Stimulated activated CD8-positive, alpha-beta memory T cell treated with anti-CD3 and anti-CD28 coated beads, Interleukin-2, amount 100 ng/mL, for 48 hours (primary cell): ENCODE data around the gene KLHDC7B.
"Not testable (repeated sequence)": the region's sequence is repeated elsewhere in the genome, so short reads cannot be mapped to it uniquely, and the experiment has no call there.

ENCODE experiments used
- DNase-seq, 2 donors: peaks; one replicate each; pipeline ENCODE4 v3.0.0-alpha.2; 2020; ENCODE audit warnings: low read depth in 2 of 2

Gene KLHDC7B

GRCh38 chr22:50517495-50518260 is 28.0 kb upstream of the KLHDC7B start:
- no peak for DNase-seq

GRCh38 chr22:50518606-50519005 is 27.1 kb upstream of the KLHDC7B start:
- DNase-seq: no peak

- DNase-seq: no peak
Observed at GRCh38 chr22:50519151-50519550, 26.5 kb upstream of the KLHDC7B start.

DNA sequence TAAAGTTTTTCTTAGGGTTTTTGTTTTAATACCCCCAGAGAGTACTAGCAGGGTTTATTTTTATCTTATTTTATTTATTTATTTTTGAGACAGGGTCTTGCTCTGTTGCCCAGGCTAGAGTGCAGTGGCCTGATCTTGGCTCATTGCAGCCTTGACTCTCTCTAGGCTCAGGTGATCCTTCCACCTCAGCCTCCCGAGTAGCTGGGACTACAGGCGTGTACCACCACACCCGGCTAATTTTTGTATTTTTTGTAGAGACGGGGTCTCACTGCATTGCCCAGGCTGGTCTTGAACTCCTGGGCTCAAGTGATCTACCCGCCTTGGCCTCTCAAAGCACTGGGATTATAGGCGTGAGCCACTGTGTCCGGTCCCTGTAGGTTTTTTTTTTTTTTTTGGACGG is 25.5 kb upstream of the KLHDC7B start:
- DNase-seq: not testable (repeated sequence)

DNA sequence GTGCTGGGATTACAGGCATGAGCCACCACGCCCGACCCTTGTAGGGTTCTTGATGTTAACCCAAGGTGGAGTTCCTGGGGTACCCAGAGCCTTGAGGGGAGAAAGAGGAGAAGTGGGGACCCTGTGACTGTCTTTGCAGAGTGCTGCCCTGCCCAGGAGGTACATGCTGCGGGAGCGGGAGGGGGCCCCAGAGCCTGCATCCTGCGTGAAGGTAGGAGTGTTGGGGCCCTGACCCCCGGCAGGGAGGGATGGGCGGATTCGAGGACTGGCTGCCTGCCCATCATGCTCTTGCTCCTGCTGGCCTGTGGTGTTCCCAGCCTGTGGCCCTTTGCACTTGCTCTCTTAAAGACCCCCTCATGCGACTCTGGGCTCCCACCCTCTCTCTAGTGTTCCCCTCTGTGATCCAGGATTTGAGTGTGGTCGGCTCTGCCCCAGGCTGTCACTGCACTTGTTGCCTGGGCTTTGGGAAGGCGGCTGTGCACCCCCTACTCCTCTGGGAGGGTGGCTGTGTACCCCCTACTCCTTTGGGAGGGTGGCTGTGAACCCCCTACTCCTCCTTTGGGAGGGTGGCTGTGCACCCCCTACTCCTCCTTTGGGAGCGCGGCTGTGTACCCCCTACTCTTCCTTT is 24.8 kb upstream of the KLHDC7B start:
- DNase-seq: no peak

- no peak for DNase-seq
Observed at GRCh38 chr22:50521710-50522109, 24.0 kb upstream of the KLHDC7B start.

DNA sequence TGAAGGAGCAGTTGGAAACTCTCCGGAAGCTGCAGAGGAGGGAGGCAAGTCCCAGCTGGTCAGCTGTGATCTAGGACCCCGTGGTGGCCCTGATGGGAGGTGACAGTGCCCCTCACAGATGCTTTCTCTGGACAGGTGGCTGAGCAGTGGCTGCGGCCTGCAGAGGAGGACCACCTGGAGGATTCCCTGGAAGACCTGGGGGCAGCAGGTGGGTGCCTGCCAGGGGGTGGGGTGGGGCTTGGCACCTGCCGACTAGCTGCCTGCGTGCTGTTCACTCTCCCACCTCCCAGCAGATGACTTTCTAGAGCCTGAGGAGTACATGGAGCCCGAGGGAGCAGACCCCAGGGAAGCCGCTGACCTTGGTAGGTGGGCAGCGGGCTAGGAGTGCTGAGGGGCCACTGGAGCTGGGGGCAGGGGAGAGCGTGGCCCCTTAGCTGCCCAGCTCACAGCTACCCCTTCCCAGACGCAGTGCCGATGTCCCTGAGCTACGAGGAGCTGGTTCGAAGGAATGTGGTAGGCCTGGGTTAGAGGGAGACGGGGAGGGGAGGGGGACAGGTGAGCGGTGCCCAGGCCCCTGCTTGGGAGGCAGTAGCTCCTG is 23.4 kb upstream of the KLHDC7B start:
- no peak for DNase-seq

DNA sequence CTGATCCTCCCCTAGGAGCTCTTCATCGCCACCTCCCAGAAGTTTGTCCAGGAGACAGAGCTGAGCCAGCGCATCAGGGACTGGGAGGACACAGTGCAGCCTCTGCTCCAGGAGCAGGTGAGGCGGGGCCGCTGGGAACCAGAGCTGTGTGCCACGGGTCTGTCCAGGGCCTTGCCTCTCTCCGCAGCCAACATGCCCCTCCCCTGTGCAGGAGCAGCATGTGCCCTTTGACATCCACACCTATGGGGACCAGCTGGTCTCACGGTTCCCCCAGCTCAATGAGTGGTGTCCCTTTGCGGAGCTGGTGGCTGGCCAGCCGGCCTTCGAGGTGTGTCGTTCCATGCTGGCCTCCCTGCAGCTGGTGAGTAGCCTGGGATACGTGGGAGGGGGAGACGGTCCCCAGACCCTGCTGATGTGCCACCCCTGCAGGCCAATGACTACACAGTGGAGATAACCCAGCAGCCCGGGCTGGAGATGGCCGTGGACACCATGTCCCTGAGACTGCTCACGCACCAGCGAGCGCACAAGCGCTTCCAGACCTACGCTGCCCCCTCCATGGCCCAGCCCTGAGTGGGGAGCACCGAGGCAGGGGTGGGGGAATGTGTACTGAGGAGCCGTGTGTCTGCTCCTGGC is 22.8 kb upstream of the KLHDC7B start:
- DNase-seq: no peak

GRCh38 chr22:50523458-50523805 is 22.3 kb upstream of the KLHDC7B start:
- DNase-seq: no peak

GRCh38 chr22:50523806-50524675 is 21.7 kb upstream of the KLHDC7B start:
- no peak for DNase-seq

DNA sequence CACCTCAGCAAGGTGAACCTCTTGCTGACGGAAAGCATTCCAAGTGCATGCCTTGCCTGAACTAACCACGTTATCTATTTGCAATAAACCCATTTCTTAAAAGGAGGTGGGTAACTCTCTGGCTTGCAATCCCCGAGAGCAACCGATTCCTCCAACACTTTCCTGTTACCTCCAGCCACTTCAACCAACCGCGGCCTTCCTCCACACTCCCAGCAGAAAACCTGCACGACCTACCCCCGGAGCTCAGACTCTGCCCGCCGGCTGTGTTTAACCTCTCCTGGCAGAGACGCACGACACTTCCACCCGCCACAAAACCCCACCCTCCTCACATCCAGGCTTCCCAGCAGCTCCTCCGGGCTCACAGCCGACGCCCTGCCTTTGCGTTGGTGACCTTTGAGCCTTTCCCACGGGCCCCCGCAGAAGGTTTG is 21.0 kb upstream of the KLHDC7B start:
- DNase-seq: no peak

- peak; percentile 97 to 98 for DNase-seq
Observed at GRCh38 chr22:50525104-50525857, 20.4 kb upstream of the KLHDC7B start, which contains the start of gene SCO2. Gene SCO2, minus strand, starts transcription at chr22:50525598. Its CDS starts 1,187 bp downstream, at chr22:50524411.

GRCh38 chr22:50525858-50526107 is 19.9 kb upstream of the KLHDC7B start:
- DNase-seq: no peak

DNA sequence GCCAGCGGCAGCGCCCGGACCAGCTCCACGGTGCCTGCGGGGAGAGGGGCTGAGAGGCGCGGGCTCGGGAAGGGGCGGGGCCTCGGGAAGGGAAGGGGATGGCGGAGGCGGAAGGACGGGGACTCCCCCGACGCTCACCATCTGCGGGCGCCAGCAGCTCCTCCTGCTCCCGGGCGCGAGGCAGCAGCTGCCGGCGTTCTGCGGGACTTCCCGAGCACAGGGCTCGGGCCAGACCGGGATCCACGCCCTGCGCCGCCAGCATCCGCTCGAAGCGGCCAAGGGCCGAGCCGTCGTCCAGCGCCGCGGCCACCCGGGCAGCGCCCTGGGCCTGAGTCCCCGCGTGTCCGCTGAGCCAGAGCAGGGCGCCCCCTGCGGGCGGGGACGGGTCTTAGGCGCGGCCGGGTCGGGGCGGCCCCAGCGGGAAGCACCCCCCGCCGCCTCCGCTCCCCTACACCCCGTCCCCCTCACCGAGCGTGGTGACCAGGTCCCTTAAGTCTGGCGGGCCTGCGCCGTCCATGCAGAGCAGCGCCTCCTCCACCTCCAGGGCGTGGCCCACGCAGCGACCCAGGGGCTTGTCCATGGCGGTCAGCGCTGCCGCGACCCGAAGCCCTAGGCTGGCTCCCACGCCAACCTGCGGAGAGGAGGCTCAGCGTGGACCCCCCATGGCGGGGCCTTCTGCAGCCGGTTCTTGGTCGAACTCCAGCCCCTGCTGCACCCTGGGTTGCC is 19.4 kb upstream of the KLHDC7B start:
- peak; percentile 85 to 86 for DNase-seq

DNA sequence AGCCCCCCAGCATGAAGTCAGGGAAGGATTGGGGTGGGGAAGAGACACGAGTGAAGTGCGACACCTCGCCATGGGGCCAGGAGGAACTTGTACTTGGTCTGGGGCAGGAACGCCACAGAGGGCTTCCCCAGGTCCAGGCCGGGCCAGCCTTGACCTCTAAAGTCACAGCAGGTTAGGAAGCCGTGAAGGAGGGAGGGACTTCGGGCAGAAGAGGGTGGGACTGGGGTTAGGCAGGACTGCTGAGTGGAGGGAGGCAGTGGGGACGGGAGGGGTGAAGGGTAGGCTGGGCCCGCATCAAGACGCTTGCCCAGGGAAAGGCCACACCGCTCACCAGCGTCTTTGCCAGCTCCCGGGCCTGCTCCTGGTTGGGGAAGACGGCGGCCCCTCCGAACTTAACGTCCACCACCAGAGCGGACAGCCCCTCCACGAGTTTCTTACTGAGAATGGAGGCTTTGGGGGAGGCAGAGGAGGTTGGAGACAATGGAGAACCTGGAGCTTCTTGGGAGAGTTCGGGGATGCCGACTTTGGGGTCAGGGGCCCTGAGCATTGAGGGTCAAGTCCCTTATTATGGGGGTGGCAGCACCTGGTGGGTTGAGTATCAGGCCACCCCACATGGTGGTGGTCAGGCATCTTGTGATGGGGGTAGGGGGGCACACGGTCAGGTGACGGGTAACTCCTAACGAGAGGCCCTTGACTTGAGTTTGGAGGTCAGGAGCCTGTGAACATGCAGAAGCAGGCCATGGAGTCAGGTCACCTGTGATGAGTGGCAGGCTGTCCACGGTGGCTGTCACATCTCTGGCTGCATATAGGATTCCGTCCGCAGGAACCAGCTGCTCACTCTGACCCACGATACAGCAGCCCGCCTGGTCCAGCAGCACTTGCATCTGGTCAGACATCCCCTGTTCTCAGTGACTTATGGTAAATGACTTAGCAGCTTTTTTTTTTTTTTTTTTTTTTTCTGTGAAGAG is 18.6 kb upstream of the KLHDC7B start:
- no peak for DNase-seq

DNA sequence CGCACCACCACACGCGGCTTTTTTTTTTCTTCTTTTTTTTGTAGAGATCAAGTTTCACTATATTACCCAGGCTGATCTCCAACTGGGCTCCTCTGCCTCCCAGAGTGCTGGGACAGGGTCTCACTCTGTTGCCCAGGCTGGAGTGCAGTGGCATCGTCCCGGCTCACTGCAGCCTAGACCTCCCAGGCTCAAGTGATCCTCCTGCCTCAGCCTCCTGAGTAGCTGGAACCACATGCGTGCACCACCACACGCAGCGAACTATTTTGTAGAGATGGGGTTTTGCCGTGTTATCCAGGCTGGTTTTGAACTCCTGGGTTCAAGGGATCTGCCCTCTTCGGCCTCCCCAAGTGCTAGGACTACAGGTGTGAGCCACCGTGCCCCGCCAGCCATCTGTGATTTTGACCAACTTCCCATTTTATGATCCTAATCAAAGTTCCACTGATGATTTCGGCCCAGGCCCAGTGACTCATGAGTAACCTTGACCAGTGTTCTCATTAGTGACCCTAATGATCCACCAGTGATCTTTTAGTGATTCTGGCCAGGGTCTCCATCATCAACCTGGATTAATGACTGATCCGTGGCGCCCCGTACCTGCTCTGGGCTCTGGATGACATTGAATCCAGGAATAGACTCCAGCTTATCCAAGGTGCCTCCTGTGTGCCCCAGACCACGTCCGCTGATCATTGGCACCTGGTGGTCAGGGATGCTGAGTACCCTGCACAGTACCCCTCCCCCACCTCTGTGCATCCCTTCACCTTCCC is 17.6 kb upstream of the KLHDC7B start:
- no peak for DNase-seq

GRCh38 chr22:50528682-50529415 is 16.9 kb upstream of the KLHDC7B start:
- no peak for DNase-seq

DNA sequence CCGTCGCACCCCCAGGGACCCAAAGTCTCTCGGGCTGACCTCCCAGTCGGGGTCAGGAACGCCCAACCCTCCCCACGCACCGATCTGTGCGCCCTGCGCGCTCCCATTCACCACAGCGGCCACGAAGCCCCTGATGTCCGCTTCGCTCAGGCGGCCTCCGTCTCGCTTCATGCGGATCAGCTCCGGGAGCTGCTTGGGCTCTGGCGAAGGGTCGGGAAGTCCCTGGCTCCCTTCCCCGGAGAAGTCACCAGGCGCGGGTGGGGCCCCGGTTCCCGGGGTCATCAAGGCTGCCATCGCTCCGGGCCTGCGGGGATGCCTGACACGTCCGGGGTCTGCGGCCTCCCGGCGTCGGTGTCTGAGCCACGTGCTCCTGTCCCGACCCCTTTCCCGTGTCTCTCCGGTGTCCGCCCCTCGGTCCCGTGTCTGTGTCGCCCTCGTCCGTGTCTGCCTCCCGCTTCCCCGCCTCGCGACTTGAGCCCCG is 16.2 kb upstream of the KLHDC7B start:
- DNase-seq: no peak
